Hippocampal formation (tissue), 2 donors: ENCODE data around the gene WBP2.
"Not testable (repeated sequence)": the region's sequence is repeated elsewhere in the genome, so short reads cannot be mapped to it uniquely, and the experiment has no call there.

Source experiments
- DNase-seq, 2 donors: peaks; one replicate each; lab custom pipeline; 2025; lab: John Stamatoyannopoulos, UW

The WBP2 gene

DNA sequence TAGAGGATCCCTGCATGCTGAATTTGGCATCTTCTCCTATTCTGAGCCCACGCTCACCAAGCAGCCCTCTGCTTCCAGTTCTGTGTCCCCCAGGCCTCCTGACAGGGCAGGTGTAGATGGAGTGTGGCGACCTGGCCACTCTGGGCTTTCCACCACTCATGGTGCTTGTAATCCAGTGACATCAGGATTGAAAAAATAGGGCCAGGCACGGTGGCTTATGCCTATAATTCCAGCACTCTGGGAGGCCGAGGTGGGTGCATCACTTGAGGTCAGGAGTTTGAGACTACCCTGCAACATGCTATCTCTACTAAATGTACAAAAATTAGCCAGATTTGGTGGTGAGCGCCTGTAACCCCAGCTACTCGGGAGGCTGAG lies 41.1 kb downstream of the WBP2 start:
- no peak for DNase-seq

DNA sequence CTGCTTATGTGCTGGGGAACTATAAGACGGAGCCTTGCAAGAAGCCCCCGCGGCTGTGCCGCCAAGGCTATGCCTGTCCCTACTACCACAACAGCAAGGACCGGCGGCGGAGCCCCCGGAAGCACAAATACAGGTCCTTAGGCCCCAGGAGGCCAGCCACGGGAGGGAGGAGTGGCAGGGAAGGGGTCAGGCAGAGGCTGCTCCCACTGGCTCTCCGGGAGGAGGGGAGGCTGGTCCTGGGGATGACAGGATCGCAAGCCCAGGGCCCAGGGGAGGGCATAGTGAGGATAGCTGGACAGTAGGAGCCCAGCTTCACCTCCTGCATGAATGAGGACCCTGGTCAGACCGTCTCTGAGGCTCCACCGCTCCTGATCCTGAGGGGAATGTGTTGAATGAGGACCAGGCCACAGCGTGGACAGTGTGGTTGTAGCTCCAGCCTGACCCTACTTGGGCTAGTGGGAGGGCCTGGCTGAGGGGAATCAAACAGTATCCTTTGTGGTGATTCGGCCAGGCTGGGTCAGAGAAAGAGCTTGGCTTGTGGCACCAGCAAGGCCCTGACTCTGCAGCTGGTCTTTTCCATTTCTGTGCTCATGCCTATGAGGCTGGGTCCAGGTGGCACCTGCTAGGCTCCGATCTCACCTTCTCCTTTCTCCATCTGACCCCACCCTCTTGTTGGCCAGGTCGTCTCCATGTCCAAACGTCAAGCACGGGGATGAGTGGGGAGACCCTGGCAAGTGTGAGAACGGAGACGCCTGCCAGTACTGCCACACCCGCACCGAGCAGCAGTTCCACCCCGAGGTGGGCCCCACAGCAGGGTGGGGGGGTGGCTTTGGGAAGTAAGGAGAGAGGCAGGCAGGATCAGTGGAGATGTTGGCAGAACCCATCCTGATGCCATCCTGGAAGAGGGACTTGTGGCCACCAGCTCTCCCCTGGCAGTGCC lies 41.8 kb downstream of the WBP2 start:
- DNase-seq: no peak

DNA sequence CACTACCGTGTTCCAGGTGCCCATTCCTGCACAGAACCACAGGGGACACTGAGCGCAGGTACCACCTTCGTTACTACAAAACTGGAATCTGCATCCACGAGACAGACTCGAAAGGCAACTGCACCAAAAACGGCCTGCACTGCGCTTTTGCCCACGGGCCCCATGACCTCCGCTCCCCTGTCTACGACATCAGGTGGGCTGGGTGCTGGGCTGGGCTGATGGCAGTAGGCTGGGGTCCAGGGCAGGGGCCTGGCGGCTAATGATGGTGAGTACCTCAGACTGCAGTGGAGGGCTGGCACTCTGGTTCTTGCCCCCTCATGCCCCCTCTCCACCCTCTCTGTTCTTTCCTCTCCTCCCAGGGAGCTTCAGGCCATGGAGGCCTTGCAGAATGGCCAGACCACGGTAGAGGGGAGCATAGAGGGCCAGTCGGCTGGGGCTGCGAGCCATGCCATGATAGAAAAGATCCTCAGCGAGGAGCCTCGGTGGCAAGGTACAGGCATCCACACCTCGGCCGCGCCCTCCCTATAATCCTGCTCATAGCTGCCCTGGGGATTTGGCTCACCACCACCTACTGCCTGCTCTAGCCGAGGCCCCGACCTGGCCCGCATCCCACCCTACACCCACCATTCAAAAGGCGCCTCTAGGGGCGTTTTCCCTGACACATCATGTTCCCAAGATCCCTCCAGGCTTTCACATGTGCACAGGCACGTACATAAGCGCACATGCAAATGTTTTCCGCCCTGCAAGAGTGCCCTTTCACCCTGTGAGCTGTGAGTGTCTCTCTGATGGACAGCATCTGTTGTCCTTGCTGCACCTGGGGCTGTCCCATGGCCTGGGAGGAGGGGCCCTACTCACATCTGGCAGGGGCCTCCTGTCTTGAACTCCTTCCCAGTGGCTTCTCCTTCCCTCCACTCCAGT lies 42.8 kb downstream of the WBP2 start:
- no peak for DNase-seq

DNA sequence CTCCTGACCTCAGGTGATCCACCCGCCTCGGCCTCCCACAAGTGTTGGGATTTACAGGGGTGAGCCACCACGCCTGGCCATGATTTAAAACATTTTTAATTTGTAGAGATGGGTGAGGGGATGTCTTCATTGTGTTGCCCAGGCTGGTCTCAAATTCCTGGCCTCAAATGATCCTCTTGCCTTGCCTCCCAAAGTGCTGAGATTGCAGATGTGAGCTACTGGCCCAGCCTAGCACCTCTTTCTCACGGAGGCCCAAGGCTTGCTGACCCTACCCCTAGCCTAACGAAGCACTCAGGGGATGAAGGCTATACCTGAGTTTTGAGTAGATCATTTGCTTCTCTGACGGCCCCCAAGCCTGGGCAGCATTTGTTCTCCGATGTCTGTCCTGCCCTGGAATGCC lies 44.0 kb downstream of the WBP2 start:
- DNase-seq: no peak

DNA sequence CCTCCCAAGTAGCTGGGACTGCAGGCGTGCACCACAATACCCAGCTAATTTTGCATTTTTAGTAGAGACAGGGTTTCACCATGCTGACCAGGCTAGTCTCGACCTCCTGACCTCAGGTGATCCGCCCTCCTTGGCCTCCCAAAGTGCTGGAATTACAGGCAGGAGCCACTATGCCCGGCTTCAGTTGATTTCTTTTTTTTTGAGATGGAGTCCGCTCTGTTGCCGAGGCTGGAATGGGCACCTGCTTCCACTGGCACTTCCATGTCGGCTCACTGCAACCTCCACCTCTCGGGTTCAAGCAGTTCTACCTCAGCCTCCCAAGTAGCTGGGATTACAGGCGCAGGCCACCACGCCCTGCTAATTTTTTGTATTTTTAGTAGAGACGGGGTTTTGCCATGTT lies 44.4 kb downstream of the WBP2 start:
- not testable (repeated sequence) for DNase-seq

DNA sequence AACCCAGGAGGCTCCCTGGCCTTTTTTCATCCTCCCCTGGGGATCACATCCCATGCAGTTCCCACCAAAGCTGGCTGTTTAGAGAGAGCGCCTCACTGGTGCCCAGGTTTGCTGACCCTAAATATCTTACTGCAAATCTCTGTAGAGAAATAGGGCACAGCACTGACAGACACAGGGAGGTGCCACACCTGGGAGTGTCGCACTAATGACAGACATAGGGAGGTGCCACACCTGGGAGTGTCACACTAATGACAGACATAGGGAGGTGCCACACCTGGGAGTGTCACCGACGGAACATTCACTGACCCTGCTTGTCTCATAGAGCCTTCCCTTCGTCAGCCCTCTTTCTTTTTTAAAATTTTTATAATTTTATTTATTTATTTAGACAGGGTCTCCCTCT lies 44.9 kb downstream of the WBP2 start:
- DNase-seq: no peak

DNA sequence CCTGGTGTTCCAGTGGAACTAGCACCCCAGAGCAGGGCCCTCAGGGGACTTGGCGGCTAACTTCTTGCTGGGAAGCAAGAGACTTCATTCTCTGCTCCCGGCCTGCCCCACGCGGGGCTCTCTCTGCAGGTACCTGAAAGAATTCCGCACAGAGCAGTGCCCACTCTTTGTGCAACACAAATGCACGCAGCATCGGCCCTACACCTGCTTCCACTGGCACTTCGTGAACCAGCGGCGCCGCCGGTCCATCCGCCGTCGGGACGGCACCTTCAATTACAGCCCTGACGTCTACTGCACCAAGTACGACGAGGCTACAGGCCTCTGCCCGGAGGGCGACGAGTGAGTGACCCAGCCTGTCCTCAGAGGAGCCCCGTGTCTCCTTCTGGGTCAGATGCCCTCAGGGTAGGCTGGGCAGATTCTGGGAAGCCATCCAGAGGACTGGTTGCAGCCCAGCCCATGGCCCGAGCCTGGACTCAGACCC lies 45.5 kb downstream of the WBP2 start:
- DNase-seq: no peak

DNA sequence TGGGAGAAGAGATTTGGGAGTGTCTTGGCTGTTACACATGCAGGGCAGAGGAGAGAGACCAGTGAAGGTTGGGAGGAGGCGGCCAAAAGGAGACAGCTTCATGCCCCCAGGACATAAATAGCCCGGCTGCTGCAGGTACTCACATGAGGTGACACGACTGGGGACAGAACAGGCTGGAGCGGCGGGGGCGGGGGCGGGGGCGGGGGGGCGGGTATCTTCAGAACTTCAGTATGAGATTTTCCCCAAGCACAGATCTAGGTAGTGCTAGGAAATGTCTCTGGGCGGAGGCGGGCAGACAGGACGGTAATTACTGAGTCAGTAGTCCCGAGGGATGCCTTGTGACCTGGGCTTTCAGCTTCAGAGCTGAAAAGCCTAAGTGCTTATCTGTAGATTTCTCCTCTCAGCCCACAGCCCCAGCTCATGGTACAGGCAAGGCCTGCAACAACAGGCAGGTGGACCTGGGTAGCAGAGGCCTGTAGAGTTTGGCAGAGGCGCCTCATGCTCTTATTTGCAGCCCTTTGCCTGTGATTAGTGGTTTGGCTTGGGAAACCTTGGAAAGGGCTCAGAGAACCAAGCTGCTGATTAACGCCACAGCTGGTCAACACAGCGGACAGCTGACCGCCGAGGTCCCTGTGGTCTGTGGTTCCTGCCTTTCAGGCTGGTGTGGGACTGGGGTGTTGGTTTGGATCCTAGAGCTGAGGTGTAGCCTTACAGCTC lies 46.1 kb downstream of the WBP2 start:
- no peak for DNase-seq

DNA sequence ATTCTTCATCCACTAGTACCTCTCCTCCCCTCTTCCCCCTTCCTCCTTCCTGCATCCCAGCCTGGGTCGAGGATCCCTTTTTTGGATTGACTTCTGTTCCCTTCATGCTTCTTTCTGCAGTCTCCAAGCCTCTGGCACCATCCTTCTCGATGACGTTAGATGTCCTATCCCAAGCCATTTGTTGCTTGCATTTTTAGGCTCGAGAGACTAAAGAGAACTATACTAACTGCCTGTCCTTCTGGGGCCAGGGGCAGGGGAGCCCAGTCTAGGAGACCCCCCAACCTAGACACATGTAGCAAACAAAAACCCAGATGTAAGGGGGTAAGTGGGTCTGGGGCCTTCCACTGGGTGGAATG lies 46.6 kb downstream of the WBP2 start:
- no peak for DNase-seq

DNA sequence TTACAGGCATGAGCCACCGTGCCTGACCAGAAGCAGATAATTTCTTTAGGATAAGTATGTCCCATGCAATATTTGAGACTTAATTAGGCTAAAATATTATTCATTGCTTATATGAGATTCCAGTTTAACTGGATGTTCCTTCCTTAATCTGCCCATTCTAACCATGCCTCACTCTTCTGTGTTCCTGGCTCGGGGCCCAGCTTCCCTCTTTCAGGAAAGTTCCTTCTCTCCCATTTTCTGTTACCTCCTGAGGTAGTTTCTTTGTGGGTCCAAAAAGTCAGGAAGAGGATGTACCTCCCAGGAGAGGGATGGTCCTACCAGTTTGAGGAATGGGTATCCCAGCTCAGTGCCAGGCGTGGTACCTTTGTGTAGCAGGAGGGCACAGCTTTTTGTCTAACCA lies 47.3 kb downstream of the WBP2 start:
- DNase-seq: no peak

DNA sequence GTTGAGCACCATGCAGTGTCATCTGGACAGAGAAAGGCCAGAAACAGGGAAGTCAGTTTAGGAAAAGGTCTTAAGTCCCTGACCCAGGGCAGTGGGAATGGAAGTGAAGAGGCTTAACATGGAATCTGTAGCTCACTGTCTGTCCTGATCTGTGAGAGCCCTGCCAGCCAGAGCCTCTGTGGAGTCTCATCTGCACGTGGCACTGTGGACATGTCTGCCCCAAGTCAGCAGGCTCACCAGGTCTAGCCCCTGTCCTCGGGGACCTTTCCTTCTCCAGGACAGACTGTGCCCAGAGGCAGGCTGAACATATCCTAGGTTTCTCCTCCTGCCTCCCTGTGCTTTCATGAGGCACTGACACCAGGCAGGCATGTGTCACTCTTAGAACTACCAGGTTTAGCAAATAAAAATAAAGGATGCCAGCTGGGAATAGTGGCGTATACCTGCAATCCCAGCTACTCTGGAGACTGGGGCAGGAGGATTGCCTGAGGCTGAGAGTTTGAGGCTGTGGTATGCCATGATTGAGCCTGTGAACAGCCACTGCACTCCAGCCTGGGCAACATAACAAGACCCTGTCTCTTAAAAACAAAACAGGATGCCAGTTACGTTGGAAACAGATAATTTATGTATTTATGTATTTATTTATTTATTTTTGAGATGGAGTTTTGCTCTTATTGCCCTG lies 48.2 kb downstream of the WBP2 start:
- no peak for DNase-seq

DNA sequence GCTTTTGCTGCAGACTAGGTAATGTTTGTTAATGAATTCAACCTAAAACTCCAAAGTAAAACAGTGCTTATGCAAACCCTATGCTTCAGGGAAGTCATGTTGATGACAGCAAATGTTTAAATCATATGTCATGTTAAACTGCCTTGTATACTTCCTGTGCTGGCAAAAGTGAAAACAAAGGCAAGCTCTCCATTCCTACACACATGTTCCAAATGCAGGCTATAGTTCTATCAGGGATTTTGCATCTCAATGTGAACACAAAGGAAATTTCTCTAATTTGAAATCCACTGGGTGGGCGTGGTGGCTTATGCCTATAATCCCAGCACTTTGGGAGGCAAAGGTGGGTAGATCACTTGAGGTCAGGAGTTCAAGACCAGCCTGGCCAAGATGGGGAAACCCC lies 51.3 kb downstream of the WBP2 start:
- no peak for DNase-seq

DNA sequence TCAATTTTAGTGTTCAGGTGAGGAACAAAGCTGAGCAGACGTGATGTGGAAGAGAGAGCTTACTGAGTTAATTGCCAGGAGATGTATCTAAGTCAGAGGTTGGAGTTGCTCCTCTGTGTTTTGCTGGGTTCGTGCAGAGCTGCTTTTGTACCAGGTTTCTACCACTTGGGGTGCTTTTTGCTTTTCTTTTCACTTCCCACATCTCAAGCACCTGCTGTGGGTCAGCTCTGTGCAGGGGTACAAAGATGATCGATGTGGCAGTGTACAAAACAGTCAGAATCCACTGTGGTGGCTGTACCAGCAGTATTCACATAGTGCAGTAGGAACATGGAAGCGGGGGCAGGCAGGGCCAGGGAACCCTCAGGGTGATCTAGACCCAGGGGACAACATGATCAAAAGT lies 55.7 kb downstream of the WBP2 start:
- DNase-seq: no peak

DNA sequence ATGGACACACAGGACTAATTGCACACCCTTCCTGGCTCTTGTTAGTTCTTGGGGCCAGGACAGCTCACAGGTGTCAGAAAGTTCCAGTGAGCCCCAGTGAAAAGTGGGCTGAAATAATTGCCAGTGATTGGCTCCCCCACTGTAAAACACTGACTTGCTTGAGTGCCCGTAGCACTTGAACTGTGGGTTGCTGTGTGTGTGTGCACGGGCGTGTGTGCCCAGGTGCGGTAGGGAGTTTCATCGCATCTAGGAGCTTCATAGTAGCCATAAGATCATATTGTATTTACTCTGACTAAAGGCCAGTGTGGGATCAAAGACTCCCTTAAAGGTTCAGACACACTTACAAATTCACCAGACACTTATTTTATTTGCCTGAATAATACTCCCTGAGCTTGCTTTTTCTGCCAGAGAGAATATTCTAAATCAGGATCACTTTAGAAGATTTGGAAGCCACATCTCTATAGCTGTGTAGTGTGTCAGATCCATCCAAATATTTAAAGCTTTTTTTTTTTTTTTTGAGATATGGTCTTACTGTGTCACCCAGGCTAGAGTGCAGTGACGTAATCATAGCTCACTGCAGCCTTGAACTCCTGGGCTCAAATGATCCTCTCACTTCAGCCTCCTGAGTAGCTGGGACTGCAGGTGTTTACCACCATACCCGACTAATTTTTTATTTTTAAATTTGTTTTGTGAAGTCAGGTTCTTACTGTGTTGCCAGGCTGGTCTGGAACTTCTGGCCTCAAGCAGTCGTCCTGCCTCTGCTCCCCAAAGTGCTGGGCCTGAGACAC lies 59.1 kb downstream of the WBP2 start:
- no peak for DNase-seq
